ENCODE data around the gene HERC4. TPM values are rescaled to one million over a fixed set of nuclear protein-coding genes. Genes with fewer than 3 reads are reported as not detected.

The HERC4 gene
- total RNA-seq, 1 donor from 2014 or later: 74.2 TPM

DNA sequence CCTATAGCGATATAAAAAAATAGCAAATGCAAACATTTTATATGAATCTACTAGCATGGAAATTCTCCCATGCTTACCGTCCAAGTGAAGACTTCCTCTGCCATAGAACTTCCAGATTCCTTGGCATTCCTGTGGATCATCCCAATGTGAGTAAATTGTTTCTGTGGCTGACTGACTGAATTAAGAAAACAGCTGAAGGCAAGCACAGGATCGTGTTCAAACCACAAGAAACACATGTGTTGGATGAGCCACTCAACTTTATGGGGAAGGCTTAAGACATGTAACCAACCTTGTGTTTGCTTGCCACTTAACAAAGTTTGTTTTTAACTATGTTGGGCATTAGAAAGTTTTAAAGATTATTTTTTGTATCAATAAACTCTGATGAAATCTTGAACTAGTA, 31.6 kb upstream of the HERC4 start:
- Histone ChIP-seq H3K79me2 (ENCODE audit: low read depth) (no peaks in the 10 kb centered on the region), H3K4me1 (no peaks in the 10 kb centered on the region), H4K20me1 (ENCODE audit: low read depth) (no peaks in the 10 kb centered on the region), H3K4me2 (no peak overlapping the region), H3F3A (ENCODE audit: low read depth) (no peaks in the 10 kb centered on the region), H3K27me3 (no peaks in the 10 kb centered on the region), H3K36me3 (no peaks in the 10 kb centered on the region), H2AFZ (replicated peaks) (peak overlapping the region; percentile 23), H3K9me3 (ENCODE audit: low read depth) (no peaks in the 10 kb centered on the region), H3K27ac (no peak overlapping the region), H3K9ac (no peak overlapping the region), H3K4me3 (no peak overlapping the region)
- H3K27me3 Mint-ChIP-seq (ENCODE audit: insufficient read depth, low read depth): no peaks in the 10 kb centered on the region
- TF ChIP-seq EZH2 (IDR thresholded peaks at IDR 0.05): no peak
- no peak for TF ChIP-seq CTCF (IDR thresholded peaks at IDR 0.05)
- TF ChIP-seq EZH2phosphoT487 (IDR thresholded peaks at IDR 0.05): no peak
- H3K27ac Mint-ChIP-seq: no peak overlapping the region
- H3K36me3 Mint-ChIP-seq: no peaks in the 10 kb centered on the region
- no peaks in the 10 kb centered on the region for H3K9me3 Mint-ChIP-seq
- H3K4me1 Mint-ChIP-seq: no peaks in the 10 kb centered on the region
- DNase-seq (ENCODE audit: low spot score): no peak
- H3K4me3 Mint-ChIP-seq: no peak overlapping the region

- H3K4me3 Mint-ChIP-seq: no peak overlapping the region
- H3K4me1 Mint-ChIP-seq: no peaks in the 10 kb centered on the region
- Histone ChIP-seq H4K20me1 (ENCODE audit: low read depth) (no peaks in the 10 kb centered on the region), H3K79me2 (ENCODE audit: low read depth) (no peaks in the 10 kb centered on the region), H3K9ac (no peak overlapping the region), H3K4me2 (no peak overlapping the region), H3K9me3 (ENCODE audit: low read depth) (no peaks in the 10 kb centered on the region), H3K4me1 (no peaks in the 10 kb centered on the region), H3K36me3 (no peaks in the 10 kb centered on the region), H3K27ac (no peak overlapping the region), H3F3A (ENCODE audit: low read depth) (no peaks in the 10 kb centered on the region), H2AFZ (replicated peaks) (no peak overlapping the region), H3K4me3 (no peak overlapping the region), H3K27me3 (no peaks in the 10 kb centered on the region)
- no peak overlapping the region for H3K27ac Mint-ChIP-seq
- no peak for DNase-seq (ENCODE audit: low spot score)
- no peak for TF ChIP-seq CTCF (IDR thresholded peaks at IDR 0.05)
- TF ChIP-seq EZH2phosphoT487 (IDR thresholded peaks at IDR 0.05): no peak
- TF ChIP-seq EZH2 (IDR thresholded peaks at IDR 0.05): no peak
- no peaks in the 10 kb centered on the region for H3K9me3 Mint-ChIP-seq
- H3K36me3 Mint-ChIP-seq: no peaks in the 10 kb centered on the region
- H3K27me3 Mint-ChIP-seq (ENCODE audit: insufficient read depth, low read depth): no peaks in the 10 kb centered on the region
Observed at GRCh38 chr10:68105820-68106219, 30.7 kb upstream of the HERC4 start.

- Histone ChIP-seq H2AFZ (replicated peaks) (no peak overlapping the region), H3K4me3 (no peak overlapping the region), H3K79me2 (ENCODE audit: low read depth) (no peaks in the 10 kb centered on the region), H3K4me2 (no peak overlapping the region), H3K27me3 (no peaks in the 10 kb centered on the region), H3K27ac (no peak overlapping the region), H4K20me1 (ENCODE audit: low read depth) (no peaks in the 10 kb centered on the region), H3K9ac (no peak overlapping the region), H3K36me3 (no peaks in the 10 kb centered on the region), H3K4me1 (no peaks in the 10 kb centered on the region), H3K9me3 (ENCODE audit: low read depth) (no peaks in the 10 kb centered on the region), H3F3A (ENCODE audit: low read depth) (no peaks in the 10 kb centered on the region)
- no peak overlapping the region for H3K27ac Mint-ChIP-seq
- H3K4me3 Mint-ChIP-seq: no peak overlapping the region
- H3K27me3 Mint-ChIP-seq (ENCODE audit: insufficient read depth, low read depth): no peaks in the 10 kb centered on the region
- TF ChIP-seq EZH2 (IDR thresholded peaks at IDR 0.05) (no peak), CTCF (IDR thresholded peaks at IDR 0.05) (no peak), EZH2phosphoT487 (IDR thresholded peaks at IDR 0.05) (no peak)
- no peaks in the 10 kb centered on the region for H3K9me3 Mint-ChIP-seq
- no peaks in the 10 kb centered on the region for H3K4me1 Mint-ChIP-seq
- no peak for DNase-seq (ENCODE audit: low spot score)
- H3K36me3 Mint-ChIP-seq: no peaks in the 10 kb centered on the region
Observed at GRCh38 chr10:68103901-68104300, 28.8 kb upstream of the HERC4 start.

All from neural progenitor cell (in vitro differentiated cells).